HuH-7.5 (cell line): ENCODE results near the gene PLD1.
"Not testable (repeated sequence)": the region's sequence is repeated elsewhere in the genome, so short reads cannot be mapped to it uniquely, and the experiment has no call there.

ENCODE experiments used
- DNase-seq: peaks from one replicate; pipeline ENCODE4 v3.0.0; 2011; ENCODE audit warnings: low spot score

PLD1 gene

GRCh38 chr3:171663805-171664204, 146.5 kb downstream of the PLD1 start:
- no peak for DNase-seq

- DNase-seq, result no peak
These were observed 148.8 kb downstream of the PLD1 start for GRCh38 chr3:171661484-171661883.

- no peak for DNase-seq
These were observed 150.1 kb downstream of the PLD1 start for GRCh38 chr3:171660188-171660587.

- no peak for DNase-seq
These were observed 151.4 kb downstream of the PLD1 start for GRCh38 chr3:171658841-171659240.

- DNase-seq, result no peak
These were observed 155.5 kb downstream of the PLD1 start for GRCh38 chr3:171654809-171655208.

- DNase-seq, result no peak
These were observed 156.0 kb downstream of the PLD1 start for GRCh38 chr3:171654326-171654725.

GRCh38 chr3:171653701-171654100, 156.6 kb downstream of the PLD1 start:
- DNase-seq, result no peak

GRCh38 chr3:171652932-171653331, 157.4 kb downstream of the PLD1 start:
- DNase-seq, result no peak

GRCh38 chr3:171649911-171650592, 160.2 kb downstream of the PLD1 start:
- no peak for DNase-seq

- no peak for DNase-seq
These were observed 161.0 kb downstream of the PLD1 start for GRCh38 chr3:171649267-171649666.

GRCh38 chr3:171648069-171648468, 162.2 kb downstream of the PLD1 start:
- no peak for DNase-seq

- DNase-seq, result no peak
These were observed 163.7 kb downstream of the PLD1 start for GRCh38 chr3:171646357-171647133.

- DNase-seq, result no peak
These were observed 165.6 kb downstream of the PLD1 start for GRCh38 chr3:171644681-171645080.

GRCh38 chr3:171643681-171644080, 166.6 kb downstream of the PLD1 start:
- DNase-seq, result no peak

GRCh38 chr3:171643033-171643432, 167.2 kb downstream of the PLD1 start:
- DNase-seq, result no peak

GRCh38 chr3:171640520-171641412, 169.5 kb downstream of the PLD1 start:
- DNase-seq, result no peak

- no peak for DNase-seq
These were observed 173.6 kb downstream of the PLD1 start for GRCh38 chr3:171636666-171637065.

GRCh38 chr3:171632766-171633165, 177.5 kb downstream of the PLD1 start:
- no peak for DNase-seq

GRCh38 chr3:171626799-171627198, 183.5 kb downstream of the PLD1 start:
- DNase-seq, result not testable (repeated sequence)

- DNase-seq, result no peak
These were observed 188.2 kb downstream of the PLD1 start for GRCh38 chr3:171622126-171622525.

- DNase-seq, result no peak
These were observed 189.4 kb downstream of the PLD1 start for GRCh38 chr3:171620825-171621434.

- DNase-seq, result no peak
These were observed 193.5 kb downstream of the PLD1 start for GRCh38 chr3:171616798-171617197.
